Memory B cell (primary cell): ENCODE measurements around the gene HOXB1.
A peak's percentile ranks its signal among the peaks of the same experiment; 100 is the strongest.

ENCODE experiments used
- ATAC-seq: fragments of 150-1000 bp; cut with Tn5 transposase; 2 replicates; pipeline ENCODE4 v1.10.0; 2021; ENCODE audit warnings: low read depth, mild to moderate bottlenecking, moderate library complexity
- DNase-seq, 2 donors: peaks; one replicate each; pipeline ENCODE4 v3.0.0; 2022; ENCODE audit warnings: low spot score in 2 of 2
- H3K27ac Mint-ChIP-seq: one replicate; pipeline ENCODE4 v1.8.0; 2022; ENCODE audit warnings: mild to moderate bottlenecking, moderate library complexity, mixed read lengths
- H3K27me3 Mint-ChIP-seq: one replicate; pipeline ENCODE4 v1.8.0; 2022; ENCODE audit warnings: mixed read lengths
- H3K36me3 Mint-ChIP-seq: one replicate; pipeline ENCODE4 v1.8.0; 2022; ENCODE audit warnings: mild to moderate bottlenecking, mixed read lengths
- H3K4me1 Mint-ChIP-seq: one replicate; pipeline ENCODE4 v1.8.0; 2022; ENCODE audit warnings: mixed read lengths
- H3K4me3 Mint-ChIP-seq: one replicate; pipeline ENCODE4 v1.8.0; 2022; ENCODE audit warnings: mild to moderate bottlenecking, moderate library complexity, mixed read lengths
- H3K9me3 Mint-ChIP-seq: one replicate; pipeline ENCODE4 v1.8.0; 2022; ENCODE audit warnings: mixed read lengths

The HOXB1 gene

DNA sequence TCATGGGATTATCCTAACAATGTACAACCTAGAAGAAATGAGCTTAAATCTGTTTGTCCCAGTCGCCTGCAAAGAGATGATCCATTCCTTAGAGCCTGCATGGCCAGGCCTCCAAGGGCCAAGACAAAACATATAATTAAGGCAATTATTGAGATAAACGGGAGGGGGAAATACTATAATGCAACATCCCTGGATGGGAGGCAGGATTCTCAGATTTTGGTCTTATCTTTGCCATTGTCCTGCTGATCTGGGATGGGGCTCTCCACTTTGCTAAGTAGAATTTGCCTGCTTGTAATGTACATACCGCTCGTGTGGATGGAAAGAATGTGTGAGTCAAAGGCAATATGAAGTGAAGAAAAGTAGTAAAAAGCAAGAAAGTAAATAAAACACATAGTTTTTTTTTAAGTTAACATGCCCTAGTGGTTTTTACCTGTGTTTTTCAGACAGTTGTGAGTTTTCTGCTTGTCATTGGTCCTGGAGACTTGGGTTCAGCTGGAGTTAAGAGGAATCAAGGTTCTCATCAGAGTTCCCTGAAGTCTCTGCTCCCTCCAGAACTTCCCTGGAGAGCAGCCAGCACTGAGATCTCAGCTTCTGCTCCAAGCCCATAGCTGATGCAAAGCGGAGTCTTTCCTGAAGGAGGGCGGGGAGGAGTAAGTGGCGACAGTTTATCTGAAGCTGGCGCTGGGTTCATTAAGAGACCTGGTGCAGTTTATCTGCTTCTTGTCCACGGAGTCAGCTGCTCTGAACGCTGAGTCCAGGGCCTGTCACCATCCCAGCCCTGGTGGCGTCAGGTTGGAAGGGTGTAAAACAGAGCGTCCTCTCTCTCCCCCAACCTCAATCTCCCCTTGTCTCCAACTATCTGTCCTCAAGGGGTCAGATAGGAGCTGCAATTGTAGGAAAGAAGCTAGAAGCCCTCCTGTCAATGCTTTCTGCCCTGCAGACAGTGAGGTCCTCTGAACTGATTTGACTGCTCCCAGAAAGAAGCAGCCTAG is 30.1 kb downstream of the HOXB1 start:
- H3K4me1 Mint-ChIP-seq: no peaks in the 10 kb centered on the region
- no peaks in the 10 kb centered on the region for H3K36me3 Mint-ChIP-seq
- DNase-seq: no peak
- peaks cover 16% of the 10 kb centered on the region for H3K27me3 Mint-ChIP-seq
- H3K4me3 Mint-ChIP-seq: no peak overlapping the region
- no peak for ATAC-seq
- H3K9me3 Mint-ChIP-seq: no peaks in the 10 kb centered on the region
- H3K27ac Mint-ChIP-seq: no peak overlapping the region

DNA sequence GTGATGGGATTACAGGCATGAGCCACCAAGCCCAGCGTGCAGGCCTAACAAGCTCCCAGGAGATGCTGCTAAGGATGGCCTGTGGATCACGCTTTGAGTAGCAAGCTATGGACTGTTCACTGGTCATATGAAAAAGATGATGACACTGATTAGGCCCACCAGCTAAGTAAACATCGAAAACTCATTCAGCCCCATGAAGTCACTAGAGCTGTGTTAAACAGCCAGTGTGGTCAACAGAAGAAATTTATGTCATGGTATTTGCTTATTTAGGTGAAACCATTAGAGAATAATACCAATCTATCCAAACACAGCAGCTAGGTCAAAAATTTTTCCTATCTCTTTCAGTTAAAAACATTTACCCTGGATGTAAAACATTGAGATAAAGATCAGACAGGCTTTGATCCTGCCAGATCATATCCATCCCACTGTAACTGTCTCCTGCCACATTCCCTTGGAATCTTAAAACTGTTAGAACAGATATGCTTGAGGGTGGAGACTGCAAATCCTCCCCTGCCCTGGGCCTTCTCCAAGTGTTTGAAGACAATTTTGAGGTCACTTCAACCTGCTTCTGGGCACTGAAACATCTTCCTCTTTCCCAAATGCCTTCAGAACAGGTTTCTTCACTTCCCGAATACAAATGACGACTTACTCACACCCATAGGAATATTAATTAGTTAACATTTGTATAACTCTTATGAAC is 30.9 kb downstream of the HOXB1 start:
- Mint-ChIP-seq H3K27ac (no peak overlapping the region), H3K27me3 (peaks cover 13% of the 10 kb centered on the region), H3K4me3 (no peak overlapping the region), H3K9me3 (no peaks in the 10 kb centered on the region), H3K36me3 (no peaks in the 10 kb centered on the region), H3K4me1 (no peaks in the 10 kb centered on the region)
- ATAC-seq (no peak), DNase-seq (no peak)

GRCh38 chr17:48499248-48499647 is 31.6 kb downstream of the HOXB1 start:
- Mint-ChIP-seq H3K4me3 (no peak overlapping the region), H3K36me3 (no peaks in the 10 kb centered on the region), H3K4me1 (no peaks in the 10 kb centered on the region), H3K27me3 (peaks cover 16% of the 10 kb centered on the region), H3K9me3 (no peaks in the 10 kb centered on the region), H3K27ac (no peak overlapping the region)
- ATAC-seq (no peak), DNase-seq (no peak)

DNA sequence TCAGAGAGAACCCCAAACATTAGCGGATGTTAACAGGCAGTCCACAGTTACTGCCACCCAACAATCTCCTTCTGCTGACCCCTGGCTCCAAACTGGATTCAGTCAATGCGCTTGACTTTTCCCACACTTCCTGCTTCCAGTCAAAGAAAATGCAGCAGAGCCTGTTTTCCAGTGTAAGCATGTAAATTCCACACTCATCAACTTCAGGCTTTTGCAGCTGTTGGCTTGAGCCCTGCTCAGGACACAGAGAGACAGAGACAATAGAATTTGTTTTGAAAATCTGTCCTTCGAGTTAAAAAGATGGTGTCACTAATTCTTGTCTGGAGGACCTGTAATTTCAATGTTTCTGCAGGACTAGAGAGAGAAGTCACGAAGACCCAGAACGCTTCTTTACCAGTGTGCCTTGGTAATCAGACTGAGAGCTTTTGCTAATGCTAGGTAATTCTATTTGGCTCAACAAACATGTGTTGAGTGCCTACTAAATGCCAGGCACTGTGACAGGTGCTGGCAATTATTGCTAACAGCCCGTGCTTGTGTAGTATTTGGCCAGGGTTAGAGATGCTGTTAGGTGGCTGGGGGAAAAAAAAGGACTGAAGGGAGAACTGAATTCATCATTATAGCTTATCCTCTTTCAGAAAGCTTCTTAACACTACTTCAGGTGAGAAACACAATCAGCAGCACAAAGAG is 32.5 kb downstream of the HOXB1 start:
- Mint-ChIP-seq H3K27me3 (peaks cover 18% of the 10 kb centered on the region), H3K36me3 (no peaks in the 10 kb centered on the region), H3K4me1 (no peaks in the 10 kb centered on the region), H3K4me3 (no peak overlapping the region), H3K9me3 (no peaks in the 10 kb centered on the region), H3K27ac (no peak overlapping the region)
- DNase-seq (no peak), ATAC-seq (no peak)

DNA sequence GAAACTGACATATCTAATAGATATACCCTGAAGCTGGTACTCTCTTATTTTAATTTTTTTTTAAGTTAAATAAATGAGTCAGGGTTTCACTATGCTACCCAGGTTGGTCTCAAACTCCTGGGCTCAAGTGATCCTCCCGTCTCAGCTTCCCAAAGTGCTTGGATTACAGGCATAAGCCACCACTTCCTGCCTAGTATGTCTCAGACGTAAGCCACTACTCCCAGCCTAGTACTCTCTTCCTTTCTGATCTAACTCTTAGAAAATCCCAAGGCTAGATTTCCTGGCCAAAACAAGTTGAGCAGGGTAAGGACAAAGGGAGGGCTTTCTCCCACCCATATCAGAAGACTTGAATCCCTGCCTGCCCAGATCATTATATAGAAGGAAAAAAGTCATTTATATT is 33.7 kb downstream of the HOXB1 start:
- no peak for ATAC-seq
- Mint-ChIP-seq H3K4me1 (no peaks in the 10 kb centered on the region), H3K9me3 (no peaks in the 10 kb centered on the region), H3K27ac (no peak overlapping the region), H3K36me3 (no peaks in the 10 kb centered on the region), H3K4me3 (no peak overlapping the region), H3K27me3 (peaks cover 14% of the 10 kb centered on the region)
- no peak for DNase-seq

DNA sequence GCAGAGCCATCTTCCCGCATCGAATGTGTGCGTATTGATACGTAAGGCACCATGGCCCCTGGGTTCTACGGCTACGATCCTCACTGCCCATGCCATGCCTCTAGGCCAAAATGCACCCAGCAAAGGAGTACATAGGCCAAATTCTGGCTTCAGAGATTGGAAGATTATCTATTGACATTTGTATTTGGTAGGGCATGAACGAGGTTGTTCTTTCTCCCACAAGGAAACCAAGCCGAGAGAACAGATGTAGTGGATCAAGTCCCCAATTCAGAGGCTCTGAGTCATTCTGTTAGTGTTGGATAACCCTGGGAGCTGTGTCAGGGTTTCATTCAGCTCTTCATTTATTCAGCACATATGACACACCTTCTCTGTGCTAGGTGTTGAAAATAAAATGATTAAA is 36.5 kb downstream of the HOXB1 start:
- DNase-seq (no peak), ATAC-seq (no peak)
- H3K36me3 Mint-ChIP-seq: no peaks in the 10 kb centered on the region
- peaks cover 3% of the 10 kb centered on the region for H3K4me1 Mint-ChIP-seq
- no peak overlapping the region for H3K27ac Mint-ChIP-seq
- H3K9me3 Mint-ChIP-seq: no peaks in the 10 kb centered on the region
- peaks cover 17% of the 10 kb centered on the region for H3K27me3 Mint-ChIP-seq
- H3K4me3 Mint-ChIP-seq: no peak overlapping the region

- ATAC-seq: peak; percentile 72
- Mint-ChIP-seq H3K36me3 (no peaks in the 10 kb centered on the region), H3K27me3 (peaks cover 17% of the 10 kb centered on the region), H3K9me3 (no peaks in the 10 kb centered on the region), H3K27ac (no peak overlapping the region), H3K4me1 (peaks cover 3% of the 10 kb centered on the region), H3K4me3 (peak overlapping the region; percentile 41)
- DNase-seq: peak; percentile 43 to 53
These were observed 38.2 kb downstream of the HOXB1 start for GRCh38 chr17:48492401-48493298.

DNA sequence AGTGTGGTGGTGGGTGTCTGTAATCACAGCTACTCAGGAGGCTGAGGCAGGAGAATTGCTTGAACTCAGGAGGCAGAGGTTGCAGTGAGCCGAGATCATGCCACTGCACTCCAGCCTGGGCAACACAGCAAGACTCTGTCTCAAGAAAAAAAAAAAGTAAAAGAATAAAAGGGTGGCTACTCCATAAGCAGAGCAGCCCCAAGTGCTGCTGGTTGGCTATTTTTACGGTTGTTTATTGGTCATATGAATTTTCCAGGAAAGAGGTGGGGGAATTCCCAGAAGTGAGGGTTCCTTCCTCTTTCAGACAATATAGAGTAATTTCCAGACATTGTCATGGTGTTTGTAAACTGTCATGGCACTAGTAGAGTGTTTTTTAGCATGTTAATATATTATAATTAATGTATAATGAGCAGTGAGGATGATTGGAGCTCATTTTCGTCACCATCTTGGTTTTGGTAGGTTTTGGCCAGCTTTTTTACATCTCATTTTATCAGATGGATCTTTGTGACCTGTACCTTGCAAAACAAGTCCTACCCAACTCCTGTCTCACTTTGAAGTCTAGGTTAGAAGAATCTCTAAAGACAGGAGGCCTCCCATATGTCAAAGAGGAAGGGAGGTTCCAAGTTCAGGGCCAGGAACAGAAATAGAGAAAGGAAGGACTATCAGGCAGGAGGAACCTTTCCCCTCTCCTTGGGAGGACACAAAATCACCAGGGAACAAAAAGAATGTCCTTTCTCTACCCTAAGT is 39.1 kb downstream of the HOXB1 start:
- peaks cover 3% of the 10 kb centered on the region for H3K4me1 Mint-ChIP-seq
- peak; percentile 83 for ATAC-seq
- DNase-seq: no peak
- no peaks in the 10 kb centered on the region for H3K36me3 Mint-ChIP-seq
- peaks cover 18% of the 10 kb centered on the region for H3K27me3 Mint-ChIP-seq
- peak overlapping the region; percentile 37 for H3K4me3 Mint-ChIP-seq
- peak overlapping the region; percentile 60 for H3K27ac Mint-ChIP-seq
- H3K9me3 Mint-ChIP-seq: no peaks in the 10 kb centered on the region

GRCh38 chr17:48490451-48490892 is 40.3 kb downstream of the HOXB1 start:
- DNase-seq (no peak), ATAC-seq (no peak)
- Mint-ChIP-seq H3K9me3 (no peaks in the 10 kb centered on the region), H3K4me1 (peaks cover 3% of the 10 kb centered on the region), H3K4me3 (no peak overlapping the region), H3K36me3 (no peaks in the 10 kb centered on the region), H3K27me3 (peaks cover 17% of the 10 kb centered on the region), H3K27ac (no peak overlapping the region)

- Mint-ChIP-seq H3K4me1 (peaks cover 3% of the 10 kb centered on the region), H3K9me3 (no peaks in the 10 kb centered on the region), H3K36me3 (no peaks in the 10 kb centered on the region), H3K4me3 (no peak overlapping the region), H3K27me3 (peaks cover 17% of the 10 kb centered on the region), H3K27ac (no peak overlapping the region)
- ATAC-seq: no peak
- DNase-seq: no peak
These were observed 41.0 kb downstream of the HOXB1 start for GRCh38 chr17:48489781-48490180.

- DNase-seq (no peak), ATAC-seq (no peak)
- Mint-ChIP-seq H3K27me3 (peaks cover 13% of the 10 kb centered on the region), H3K4me1 (peaks cover 3% of the 10 kb centered on the region), H3K9me3 (no peaks in the 10 kb centered on the region), H3K27ac (no peak overlapping the region), H3K4me3 (no peak overlapping the region), H3K36me3 (no peaks in the 10 kb centered on the region)
These were observed 42.2 kb downstream of the HOXB1 start for GRCh38 chr17:48488548-48489106.

DNA sequence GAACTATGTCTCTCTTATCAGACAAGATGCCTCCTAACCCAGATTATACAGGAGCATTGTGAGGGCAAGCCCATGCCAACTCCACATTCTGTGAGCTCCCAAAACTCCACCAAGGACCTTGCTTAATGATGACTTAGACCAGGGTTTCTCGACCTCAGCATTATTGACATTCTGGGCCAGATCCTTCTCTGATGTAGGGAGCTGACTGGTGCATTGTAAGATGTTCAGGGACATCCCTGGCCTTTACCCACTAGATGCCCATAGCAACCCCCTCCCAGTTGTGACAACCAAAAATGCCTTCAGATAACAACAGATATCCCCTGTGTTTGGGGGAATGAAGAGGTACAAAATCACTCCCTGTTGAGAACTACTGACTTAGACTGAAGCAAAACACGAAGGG is 43.6 kb downstream of the HOXB1 start:
- H3K4me3 Mint-ChIP-seq: no peak overlapping the region
- no peak for DNase-seq
- peaks cover 12% of the 10 kb centered on the region for H3K27me3 Mint-ChIP-seq
- no peak for ATAC-seq
- H3K4me1 Mint-ChIP-seq: peaks cover 3% of the 10 kb centered on the region
- no peak overlapping the region for H3K27ac Mint-ChIP-seq
- no peaks in the 10 kb centered on the region for H3K36me3 Mint-ChIP-seq
- no peaks in the 10 kb centered on the region for H3K9me3 Mint-ChIP-seq
